A549 (cell line): ENCODE data around the gene RERE.

Experiments
- ELK1 ChIP-seq: fragments of 150-350 bp; IDR thresholded peaks from 2 replicates; pipeline ENCODE4 v1.6.1; 2014; ENCODE audit warnings: low read depth, mild to moderate bottlenecking, low read length
- ESRRA ChIP-seq: fragments of 150-350 bp; IDR thresholded peaks from 2 replicates; pipeline ENCODE4 v1.6.1; 2014; ENCODE audit warnings: mild to moderate bottlenecking, low read length, borderline replicate concordance
- NR3C1 ChIP-seq: fragments of >200 bp; sonication (Bioruptor Twin); formaldehyde crosslinking; IDR thresholded peaks from 3 replicates; pipeline ENCODE4 v1.6.1; 2017
- PHF8 ChIP-seq: fragments of 200-600 bp; sonication (generic); IDR thresholded peaks from 2 replicates; pipeline ENCODE4 v1.6.1; 2016; ENCODE audit warnings: low read depth, mild to moderate bottlenecking, antibody characterized with exemption, moderate library complexity, borderline replicate concordance
- POLR2A ChIP-seq: IDR thresholded peaks from 2 replicates; pipeline ENCODE4 v1.6.1; 2012; ENCODE audit warnings: mild to moderate bottlenecking, low read length
- REST ChIP-seq: fragments of 200-600 bp; sonication (generic); IDR thresholded peaks from 2 replicates; pipeline ENCODE4 v1.6.1; 2016; ENCODE audit warnings: antibody characterized with exemption, mild to moderate bottlenecking, moderate library complexity
- ZFP36 ChIP-seq: fragments of 450-650 bp; IDR thresholded peaks from 2 replicates; pipeline ENCODE4 v1.6.1; 2014; ENCODE audit warnings: borderline replicate concordance; ENCODE audit not compliant: partially characterized antibody
- TF ChIP-seq, protein P1 (sequence below): IDR thresholded peaks from 2 replicates; pipeline ENCODE4 v1.6.1; 2012; ENCODE audit warnings: low read depth, borderline replicate concordance
- TF ChIP-seq, protein P2 (sequence below): fragments of >200 bp; sonication (Bioruptor Twin); formaldehyde crosslinking; IDR thresholded peaks from 3 replicates; pipeline ENCODE4 v1.5.1; 2016
- TF ChIP-seq, protein P3 (sequence below): IDR thresholded peaks from 2 replicates; pipeline ENCODE4 v1.6.1; 2012

DNA sequence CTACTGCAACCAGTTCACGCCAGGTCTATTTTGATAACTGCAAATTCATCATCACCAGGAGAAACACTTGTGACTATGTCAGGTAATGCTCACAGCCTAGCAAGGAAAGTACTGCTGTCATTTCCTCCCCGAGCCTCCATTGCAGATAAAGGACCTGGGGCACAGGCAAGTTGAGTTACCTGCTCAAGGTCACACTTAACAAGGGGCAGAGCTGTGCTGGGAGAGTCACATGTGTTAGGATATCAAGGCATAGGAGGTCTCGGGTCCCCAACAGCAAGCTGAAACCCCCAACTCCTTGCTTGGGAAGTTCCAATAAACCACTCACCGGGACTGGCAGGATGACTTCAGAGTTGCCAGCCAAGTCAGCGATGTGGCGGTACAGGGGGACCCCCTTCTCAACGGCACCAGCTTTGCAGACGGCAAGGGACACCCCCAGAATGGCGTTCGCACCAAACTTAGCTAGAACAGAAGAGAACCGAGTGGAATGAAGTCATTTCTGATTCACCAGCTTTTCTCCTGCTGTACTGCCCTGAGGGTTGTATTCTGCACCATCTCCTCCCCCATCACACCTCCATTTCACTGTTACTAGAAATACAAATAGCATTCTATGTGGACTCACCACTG is 49.5 kb upstream of the RERE start:
- TF ChIP-seq ZFP36 (no peak), POLR2A (no peak), NR3C1 (no peak), ESRRA (no peak), REST (no peak), PHF8 (no peak), ELK1 (no peak)
- TF ChIP-seq, protein P1, sequence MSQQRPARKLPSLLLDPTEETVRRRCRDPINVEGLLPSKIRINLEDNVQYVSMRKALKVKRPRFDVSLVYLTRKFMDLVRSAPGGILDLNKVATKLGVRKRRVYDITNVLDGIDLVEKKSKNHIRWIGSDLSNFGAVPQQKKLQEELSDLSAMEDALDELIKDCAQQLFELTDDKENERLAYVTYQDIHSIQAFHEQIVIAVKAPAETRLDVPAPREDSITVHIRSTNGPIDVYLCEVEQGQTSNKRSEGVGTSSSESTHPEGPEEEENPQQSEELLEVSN, result no peak
- TF ChIP-seq, protein P2, sequence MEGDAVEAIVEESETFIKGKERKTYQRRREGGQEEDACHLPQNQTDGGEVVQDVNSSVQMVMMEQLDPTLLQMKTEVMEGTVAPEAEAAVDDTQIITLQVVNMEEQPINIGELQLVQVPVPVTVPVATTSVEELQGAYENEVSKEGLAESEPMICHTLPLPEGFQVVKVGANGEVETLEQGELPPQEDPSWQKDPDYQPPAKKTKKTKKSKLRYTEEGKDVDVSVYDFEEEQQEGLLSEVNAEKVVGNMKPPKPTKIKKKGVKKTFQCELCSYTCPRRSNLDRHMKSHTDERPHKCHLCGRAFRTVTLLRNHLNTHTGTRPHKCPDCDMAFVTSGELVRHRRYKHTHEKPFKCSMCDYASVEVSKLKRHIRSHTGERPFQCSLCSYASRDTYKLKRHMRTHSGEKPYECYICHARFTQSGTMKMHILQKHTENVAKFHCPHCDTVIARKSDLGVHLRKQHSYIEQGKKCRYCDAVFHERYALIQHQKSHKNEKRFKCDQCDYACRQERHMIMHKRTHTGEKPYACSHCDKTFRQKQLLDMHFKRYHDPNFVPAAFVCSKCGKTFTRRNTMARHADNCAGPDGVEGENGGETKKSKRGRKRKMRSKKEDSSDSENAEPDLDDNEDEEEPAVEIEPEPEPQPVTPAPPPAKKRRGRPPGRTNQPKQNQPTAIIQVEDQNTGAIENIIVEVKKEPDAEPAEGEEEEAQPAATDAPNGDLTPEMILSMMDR, result no peak
- TF ChIP-seq, protein P3, sequence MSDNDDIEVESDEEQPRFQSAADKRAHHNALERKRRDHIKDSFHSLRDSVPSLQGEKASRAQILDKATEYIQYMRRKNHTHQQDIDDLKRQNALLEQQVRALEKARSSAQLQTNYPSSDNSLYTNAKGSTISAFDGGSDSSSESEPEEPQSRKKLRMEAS, result no peak
